ENCODE data around the gene DNAH3.

- TF ChIP-seq CTCF (conservative IDR thresholded peaks at IDR 0.05; ENCODE audit: low read length), result no peak
- TF ChIP-seq EZH2phosphoT487 (IDR thresholded peaks at IDR 0.05; ENCODE audit: borderline replicate concordance), result no peak
Observed at GRCh38 chr16:21064203-21064602, 86.4 kb downstream of the DNAH3 start.

Measured in Loucy (cell line).